ENCODE data around the gene GRIFIN.
A peak's percentile ranks its signal among the peaks of the same experiment; 100 is the strongest.

The GRIFIN gene

DNA sequence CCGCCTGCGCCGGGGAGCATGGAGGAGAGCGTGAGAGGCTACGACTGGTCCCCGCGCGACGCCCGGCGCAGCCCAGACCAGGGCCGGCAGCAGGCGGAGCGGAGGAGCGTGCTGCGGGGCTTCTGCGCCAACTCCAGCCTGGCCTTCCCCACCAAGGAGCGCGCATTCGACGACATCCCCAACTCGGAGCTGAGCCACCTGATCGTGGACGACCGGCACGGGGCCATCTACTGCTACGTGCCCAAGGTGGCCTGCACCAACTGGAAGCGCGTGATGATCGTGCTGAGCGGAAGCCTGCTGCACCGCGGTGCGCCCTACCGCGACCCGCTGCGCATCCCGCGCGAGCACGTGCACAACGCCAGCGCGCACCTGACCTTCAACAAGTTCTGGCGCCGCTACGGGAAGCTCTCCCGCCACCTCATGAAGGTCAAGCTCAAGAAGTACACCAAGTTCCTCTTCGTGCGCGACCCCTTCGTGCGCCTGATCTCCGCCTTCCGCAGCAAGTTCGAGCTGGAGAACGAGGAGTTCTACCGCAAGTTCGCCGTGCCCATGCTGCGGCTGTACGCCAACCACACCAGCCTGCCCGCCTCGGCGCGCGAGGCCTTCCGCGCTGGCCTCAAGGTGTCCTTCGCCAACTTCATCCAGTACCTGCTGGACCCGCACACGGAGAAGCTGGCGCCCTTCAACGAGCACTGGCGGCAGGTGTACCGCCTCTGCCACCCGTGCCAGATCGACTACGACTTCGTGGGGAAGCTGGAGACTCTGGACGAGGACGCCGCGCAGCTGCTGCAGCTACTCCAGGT, 43.1 kb downstream of the GRIFIN start:
- DNase-seq (ENCODE audit: low read depth), result no peak

DNA sequence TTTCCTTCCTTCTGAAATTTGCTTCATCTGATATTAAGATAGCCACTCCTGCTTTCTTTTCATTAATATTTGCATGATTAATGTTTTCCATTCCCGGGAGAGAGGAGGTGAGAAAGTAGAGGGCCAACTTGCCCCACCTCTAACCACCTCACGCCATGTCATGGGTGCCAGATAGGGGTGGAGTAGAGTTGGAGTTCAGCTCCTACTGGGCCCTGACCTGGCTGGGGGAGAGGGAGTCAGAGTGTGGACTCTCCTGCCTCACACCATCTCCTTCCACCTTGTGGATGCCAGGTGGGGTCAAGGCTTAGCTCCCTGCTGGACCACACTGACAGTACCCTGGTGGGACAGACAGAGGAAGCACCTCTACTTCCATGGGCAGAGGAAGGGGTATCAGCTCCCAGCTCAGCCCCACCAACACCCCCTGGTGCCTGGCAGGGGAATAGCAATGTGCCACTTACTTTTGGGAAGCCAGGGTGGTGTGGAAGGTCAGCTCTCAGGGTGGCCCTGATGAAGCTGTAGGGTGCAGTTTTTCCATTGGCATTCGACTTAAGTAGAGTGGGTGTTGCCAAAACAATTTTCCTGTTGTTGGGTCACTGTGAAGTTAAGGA, 44.8 kb downstream of the GRIFIN start:
- DNase-seq (ENCODE audit: low read depth), result peak; percentile 50

DNA sequence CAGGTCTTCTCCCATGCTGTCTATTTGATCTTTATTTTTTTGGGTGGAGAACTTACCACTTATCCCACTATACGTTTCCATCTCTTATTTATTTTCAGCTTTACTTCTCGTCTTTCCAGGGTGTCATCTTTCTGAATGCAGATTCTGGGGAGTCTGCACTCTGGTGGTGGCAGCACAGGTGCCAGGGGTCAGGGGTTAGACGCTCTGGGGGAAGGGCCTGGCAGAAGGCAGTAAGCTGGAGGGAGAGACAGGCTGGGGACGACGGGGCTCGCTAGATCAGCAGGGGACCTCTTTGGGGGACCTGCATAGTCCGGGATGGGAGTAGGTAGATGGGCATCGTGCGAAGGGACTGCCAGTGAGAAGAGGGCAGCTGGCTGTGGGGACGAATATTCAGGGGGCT, 50.4 kb downstream of the GRIFIN start:
- DNase-seq (ENCODE audit: low read depth), result no peak
